Erythroblast (primary cell): ENCODE measurements around the gene OR7C1.
"Not testable (repeated sequence)": the region's sequence is repeated elsewhere in the genome, so short reads cannot be mapped to it uniquely, and the experiment has no call there.

Source experiments
- GATA1 ChIP-seq: IDR thresholded peaks from 2 replicates; pipeline ENCODE4 v1.6.1; 2011; ENCODE audit warnings: low read depth, mild to moderate bottlenecking, control low read depth, low read length, moderate library complexity
- POLR2A ChIP-seq: IDR thresholded peaks from 2 replicates; pipeline ENCODE4 v1.6.1; 2011; ENCODE audit warnings: mild to moderate bottlenecking, low read length

- TF ChIP-seq POLR2A, GATA1: not testable (repeated sequence)
Observed at GRCh38 chr19:14773722-14774121, 61.3 kb downstream of the OR7C1 start.
